Neural progenitor cell (in vitro differentiated cells): ENCODE measurements around the gene TMIGD3. TPM values are rescaled to one million over a fixed set of nuclear protein-coding genes. Genes with fewer than 3 reads are reported as not detected.

ENCODE experiments used
- DNase-seq: peaks from one replicate; pipeline ENCODE4 v3.0.0-alpha.2; 2016; ENCODE audit warnings: low spot score
- H2AFZ ChIP-seq: fragments of 200-600 bp; sonication (generic); replicated peaks from 2 replicates; pipeline ENCODE4 v1.6.1; 2016; ENCODE audit warnings: antibody characterized with exemption
- H3F3A ChIP-seq: fragments of 200-600 bp; sonication (generic); 2 replicates; pipeline ENCODE4 v1.6.1; 2016; ENCODE audit warnings: antibody characterized with exemption, low read depth
- H3K27ac ChIP-seq: fragments of 200-600 bp; sonication (generic); 2 replicates; pipeline ENCODE4 v1.5.1; 2016; ENCODE audit warnings: mild to moderate bottlenecking
- H3K27me3 ChIP-seq: fragments of 200-600 bp; sonication (generic); 2 replicates; pipeline ENCODE4 v1.6.1; 2016; ENCODE audit warnings: mild to moderate bottlenecking, moderate library complexity
- H3K36me3 ChIP-seq: fragments of 200-600 bp; sonication (generic); 2 replicates; pipeline ENCODE4 v1.5.1; 2016
- H3K4me1 ChIP-seq: fragments of 200-600 bp; sonication (generic); 2 replicates; pipeline ENCODE4 v1.6.1; 2016; ENCODE audit warnings: mixed run types
- H3K4me2 ChIP-seq: fragments of 200-600 bp; sonication (generic); 2 replicates; pipeline ENCODE4 v1.6.1; 2016
- H3K4me3 ChIP-seq: fragments of 200-600 bp; sonication (generic); 2 replicates; pipeline ENCODE4 v1.5.1; 2016
- H3K79me2 ChIP-seq: fragments of 200-600 bp; sonication (generic); 2 replicates; pipeline ENCODE4 v1.6.1; 2016; ENCODE audit warnings: low read depth
- H3K9ac ChIP-seq: fragments of 200-600 bp; sonication (generic); 2 replicates; pipeline ENCODE4 v1.6.1; 2016
- H3K9me3 ChIP-seq: fragments of 200-600 bp; sonication (generic); 2 replicates; pipeline ENCODE4 v1.5.1; 2016; ENCODE audit warnings: low read depth
- H4K20me1 ChIP-seq: fragments of 200-600 bp; sonication (generic); 2 replicates; pipeline ENCODE4 v1.6.1; 2016; ENCODE audit warnings: low read depth
- H3K27ac Mint-ChIP-seq: 3 replicates; pipeline ENCODE4 v1.8.0; 2021; ENCODE audit warnings: mixed read lengths
- H3K27me3 Mint-ChIP-seq: 2 replicates; pipeline ENCODE4 v1.8.0; 2022; ENCODE audit warnings: low read depth, mild to moderate bottlenecking, inconsistent platforms, moderate library complexity, mixed read lengths; ENCODE audit not compliant: insufficient read depth
- H3K36me3 Mint-ChIP-seq: 3 replicates; pipeline ENCODE4 v1.8.0; 2021; ENCODE audit warnings: mixed read lengths
- H3K4me1 Mint-ChIP-seq: 3 replicates; pipeline ENCODE4 v1.8.0; 2021; ENCODE audit warnings: mixed read lengths
- H3K4me3 Mint-ChIP-seq: 3 replicates; pipeline ENCODE4 v1.8.0; 2021; ENCODE audit warnings: mild to moderate bottlenecking, moderate library complexity, mixed read lengths
- H3K9me3 Mint-ChIP-seq: 3 replicates; pipeline ENCODE4 v1.8.0; 2020; ENCODE audit warnings: mixed read lengths
- CTCF ChIP-seq: fragments of 200-600 bp; sonication (generic); IDR thresholded peaks from 2 replicates; pipeline ENCODE4 v1.5.1; 2017; ENCODE audit warnings: antibody characterized with exemption, mild to moderate bottlenecking
- EZH2 ChIP-seq: fragments of 200-600 bp; sonication (generic); IDR thresholded peaks from 2 replicates; pipeline ENCODE4 v1.6.1; 2017; ENCODE audit warnings: antibody characterized with exemption, mild to moderate bottlenecking, moderate library complexity
- EZH2phosphoT487 ChIP-seq: fragments of 200-600 bp; sonication (generic); IDR thresholded peaks from 2 replicates; pipeline ENCODE4 v1.6.1; 2017; ENCODE audit warnings: antibody characterized with exemption
- total RNA-seq: library from RNA; depleted of rRNA; stranded (reverse); fragments of >200 nt; gene quantifications from 2 replicates; pipeline ENCODE4 v1.2.3, GENCODE V29; 2015; ENCODE audit warnings: low replicate concordance

Gene TMIGD3
- total RNA-seq, 1 donor from 2014 or later, result not detected

- Mint-ChIP-seq H3K4me3 (no peak overlapping the region), H3K36me3 (no peaks in the 10 kb centered on the region), H3K27ac (no peak overlapping the region), H3K9me3 (no peaks in the 10 kb centered on the region), H3K27me3 (no peaks in the 10 kb centered on the region), H3K4me1 (peaks cover 12% of the 10 kb centered on the region)
- H3K36me3 ChIP-seq, result no peaks in the 10 kb centered on the region
- no peak for DNase-seq
- peaks cover 5% of the 10 kb centered on the region for H3K4me1 ChIP-seq
- no peak overlapping the region for H3K9ac ChIP-seq
- peaks cover 5% of the 10 kb centered on the region for H3F3A ChIP-seq
- no peaks in the 10 kb centered on the region for H4K20me1 ChIP-seq
- H3K4me2 ChIP-seq, result no peak overlapping the region
- TF ChIP-seq EZH2, result no peak
- TF ChIP-seq EZH2phosphoT487, result no peak
- TF ChIP-seq CTCF, result no peak
- no peak overlapping the region for H3K27ac ChIP-seq
- H3K4me3 ChIP-seq, result no peak overlapping the region
- no peaks in the 10 kb centered on the region for H3K9me3 ChIP-seq
- no peak overlapping the region for H2AFZ ChIP-seq
- H3K79me2 ChIP-seq, result no peaks in the 10 kb centered on the region
- no peaks in the 10 kb centered on the region for H3K27me3 ChIP-seq
These were observed 664 bp upstream of the TMIGD3 start for GRCh38 chr1:111504097-111504496.

GRCh38 chr1:111501645-111502044 lies 1.8 kb downstream of the TMIGD3 start:
- no peaks in the 10 kb centered on the region for H3K27me3 Mint-ChIP-seq
- no peaks in the 10 kb centered on the region for H3K4me1 ChIP-seq
- no peaks in the 10 kb centered on the region for H4K20me1 ChIP-seq
- no peak overlapping the region for H3K4me2 ChIP-seq
- no peak overlapping the region for H3K9ac ChIP-seq
- no peaks in the 10 kb centered on the region for H3K9me3 Mint-ChIP-seq
- no peaks in the 10 kb centered on the region for H3K79me2 ChIP-seq
- no peak overlapping the region for H2AFZ ChIP-seq
- no peaks in the 10 kb centered on the region for H3K9me3 ChIP-seq
- TF ChIP-seq EZH2phosphoT487, result no peak
- H3K4me3 Mint-ChIP-seq, result no peak overlapping the region
- no peaks in the 10 kb centered on the region for H3K27me3 ChIP-seq
- no peaks in the 10 kb centered on the region for H3F3A ChIP-seq
- H3K4me1 Mint-ChIP-seq, result no peaks in the 10 kb centered on the region
- no peak overlapping the region for H3K4me3 ChIP-seq
- H3K27ac ChIP-seq, result no peak overlapping the region
- H3K36me3 ChIP-seq, result no peaks in the 10 kb centered on the region
- no peaks in the 10 kb centered on the region for H3K36me3 Mint-ChIP-seq
- H3K27ac Mint-ChIP-seq, result no peak overlapping the region
- no peak for DNase-seq

DNA sequence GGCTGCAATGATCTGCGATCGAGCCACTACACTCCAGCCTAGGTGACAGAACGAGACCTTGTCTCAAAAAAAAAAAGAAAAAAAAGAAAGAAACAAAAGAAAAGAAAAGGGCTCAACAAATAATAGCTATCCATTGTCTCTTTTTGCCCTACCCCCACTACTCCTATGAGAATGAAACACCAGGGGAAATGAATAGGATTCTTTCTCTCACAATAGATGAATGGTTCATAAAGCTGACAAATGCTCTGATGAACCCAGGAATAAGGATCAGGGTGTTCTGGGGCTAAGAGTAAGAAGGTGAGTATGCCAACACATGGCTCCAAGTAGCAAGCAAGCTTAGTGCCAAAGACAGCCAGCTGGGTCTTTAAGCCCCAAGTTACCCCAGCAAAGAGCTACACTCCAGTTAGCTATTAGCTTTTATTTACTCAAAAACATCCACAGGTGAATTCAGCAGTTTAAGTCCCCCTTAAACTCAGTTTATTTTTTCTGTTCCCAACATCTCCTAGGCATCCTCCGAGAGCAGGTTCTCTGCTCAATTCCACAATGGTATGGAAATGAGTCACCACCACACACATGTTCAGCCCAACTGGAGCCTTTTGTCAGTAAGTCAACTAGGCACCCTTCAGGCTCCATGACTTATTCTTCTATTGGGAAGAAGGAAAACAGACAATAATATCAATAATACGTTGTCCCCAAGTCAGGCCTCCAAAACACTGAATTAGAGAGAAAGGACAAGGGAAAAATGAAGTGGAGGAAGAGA lies 4.2 kb downstream of the TMIGD3 start:
- peaks cover 2% of the 10 kb centered on the region for H3K9me3 Mint-ChIP-seq
- no peaks in the 10 kb centered on the region for H3K4me1 Mint-ChIP-seq
- no peaks in the 10 kb centered on the region for H3K36me3 Mint-ChIP-seq
- Histone ChIP-seq H3K4me2 (no peak overlapping the region), H3K27ac (no peak overlapping the region), H3K36me3 (no peaks in the 10 kb centered on the region), H3K4me1 (no peaks in the 10 kb centered on the region), H4K20me1 (no peaks in the 10 kb centered on the region), H3K9me3 (no peaks in the 10 kb centered on the region), H3K9ac (no peak overlapping the region), H3K27me3 (no peaks in the 10 kb centered on the region), H2AFZ (no peak overlapping the region), H3K4me3 (no peak overlapping the region), H3K79me2 (no peaks in the 10 kb centered on the region), H3F3A (no peaks in the 10 kb centered on the region)
- H3K27me3 Mint-ChIP-seq, result no peaks in the 10 kb centered on the region
- H3K27ac Mint-ChIP-seq, result no peak overlapping the region
- DNase-seq, result no peak
- no peak overlapping the region for H3K4me3 Mint-ChIP-seq
- TF ChIP-seq EZH2, result no peak
- no peak for TF ChIP-seq EZH2phosphoT487
- no peak for TF ChIP-seq CTCF

DNA sequence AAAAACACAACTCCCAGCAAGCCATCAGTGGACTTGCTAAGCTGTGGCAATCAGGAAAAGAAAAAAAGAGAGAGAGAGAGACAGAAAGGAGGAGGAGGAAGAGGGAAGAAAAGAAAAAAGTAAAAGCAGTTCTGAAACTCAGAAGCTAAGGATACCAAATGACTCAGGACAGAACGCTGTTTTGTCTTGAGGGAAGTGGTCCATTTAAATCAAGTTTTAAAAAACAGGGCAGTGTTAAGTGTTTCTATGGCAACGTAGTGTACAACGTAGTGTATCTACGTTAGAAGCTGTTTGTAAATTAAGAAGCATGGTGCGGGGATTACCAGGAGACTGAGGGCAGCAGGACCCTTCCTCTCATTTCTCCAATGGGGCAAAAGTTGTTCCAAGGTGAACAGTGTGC lies 5.8 kb downstream of the TMIGD3 start:
- Mint-ChIP-seq H3K36me3 (no peaks in the 10 kb centered on the region), H3K4me1 (peaks cover 3% of the 10 kb centered on the region), H3K27ac (no peak overlapping the region), H3K27me3 (no peaks in the 10 kb centered on the region), H3K9me3 (peaks cover 2% of the 10 kb centered on the region), H3K4me3 (no peak overlapping the region)
- Histone ChIP-seq H3K4me1 (no peaks in the 10 kb centered on the region), H3K9ac (no peak overlapping the region), H2AFZ (peak overlapping the region; percentile 63), H3K27ac (no peak overlapping the region), H3K4me2 (no peak overlapping the region), H3K4me3 (no peak overlapping the region), H3K36me3 (no peaks in the 10 kb centered on the region), H4K20me1 (no peaks in the 10 kb centered on the region), H3K9me3 (no peaks in the 10 kb centered on the region), H3F3A (no peaks in the 10 kb centered on the region), H3K27me3 (no peaks in the 10 kb centered on the region), H3K79me2 (no peaks in the 10 kb centered on the region)
- TF ChIP-seq CTCF (no peak), EZH2phosphoT487 (no peak), EZH2 (no peak)
- no peak for DNase-seq
